H1 (cell line): ENCODE results near the gene SLC7A6OS.

Experiments used
- CHD7 ChIP-seq: fragments of 300-600 bp; sonication (generic); IDR thresholded peaks from 2 replicates; pipeline ENCODE4 v1.7.1; 2012; ENCODE audit warnings: low read length, moderate library complexity, mild to moderate bottlenecking, inconsistent platforms; ENCODE audit not compliant: insufficient replicate concordance
- EZH2 ChIP-seq: fragments of 200-600 bp; sonication (generic); IDR thresholded peaks from 2 replicates; pipeline ENCODE4 v1.7.1; 2012; ENCODE audit warnings: low read depth, mild to moderate bottlenecking, moderate library complexity, low read length, inconsistent platforms; ENCODE audit not compliant: severe bottlenecking
- GTF2F1 ChIP-seq: IDR thresholded peaks from 2 replicates; pipeline ENCODE4 v1.6.1; 2012; ENCODE audit warnings: low read depth, low read length, improper control_type of control experiment, borderline replicate concordance
- SP1 ChIP-seq: IDR thresholded peaks from 2 replicates; pipeline ENCODE4 v1.6.1; 2011; ENCODE audit warnings: low read depth, low read length
- SUZ12 ChIP-seq: fragments of 200-600 bp; sonication (generic); IDR thresholded peaks from 2 replicates; pipeline ENCODE4 v1.6.1; 2012; ENCODE audit warnings: mild to moderate bottlenecking, inconsistent platforms, low read length, moderate library complexity, mixed read lengths
- TBP ChIP-seq: IDR thresholded peaks from 2 replicates; pipeline ENCODE4 v1.6.1; 2011; ENCODE audit warnings: low read depth, low read length, improper control_type of control experiment
- TF ChIP-seq, protein P1 (sequence below), 3 experiments: IDR thresholded peaks; 1 replicate in 2 of 3; 2 replicates in 1 of 3; pipeline versions ENCODE4 v1.5.1 to v1.6.1; 2011; ENCODE audit warnings: low read length in 3 of 3, mild to moderate bottlenecking in 3 of 3, inconsistent platforms in 2 of 3, low read depth in 1 of 3, moderate library complexity in 1 of 3; ENCODE audit not compliant: insufficient read depth in 1 of 3; ENCODE audit errors: control extremely low read depth in 1 of 3

DNA sequence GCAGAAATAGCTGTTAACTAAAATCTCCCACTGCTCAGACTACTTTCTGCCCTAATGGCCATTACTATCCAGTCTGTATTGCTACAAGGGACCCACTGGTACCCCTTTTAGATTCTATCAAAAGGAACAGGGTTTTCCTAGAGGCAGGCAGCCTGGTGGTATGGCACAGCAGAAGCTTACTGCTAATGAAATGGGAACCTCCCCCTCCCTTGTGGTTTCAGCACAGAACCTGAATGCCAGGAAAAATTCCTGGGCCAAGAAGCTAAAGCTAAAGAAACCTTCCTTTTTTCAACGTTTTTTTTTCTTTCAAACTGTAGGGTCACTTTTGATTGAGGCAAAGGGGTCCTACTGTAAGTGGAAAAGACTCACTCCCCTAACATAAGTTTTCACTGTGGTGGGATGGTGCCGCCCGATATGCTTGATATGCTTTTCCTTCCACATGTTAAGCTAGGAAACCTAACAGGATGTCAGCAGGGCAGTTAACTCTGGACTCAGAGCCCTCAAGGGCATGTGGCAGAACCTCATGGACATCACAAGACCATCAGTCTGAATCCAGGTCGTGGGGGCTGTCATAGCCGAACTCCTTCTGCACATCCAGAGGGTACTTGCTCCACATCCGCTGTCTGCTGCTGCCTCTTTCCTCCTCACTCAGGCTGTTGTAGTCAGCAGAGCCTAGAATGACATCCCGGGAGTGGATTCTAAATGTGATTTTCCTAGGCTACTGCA lies 9.8 kb downstream of the SLC7A6OS start:
- TF ChIP-seq GTF2F1, result no peak
- TF ChIP-seq CHD7, result no peak
- TF ChIP-seq EZH2, result no peak
- TF ChIP-seq, protein P1, sequence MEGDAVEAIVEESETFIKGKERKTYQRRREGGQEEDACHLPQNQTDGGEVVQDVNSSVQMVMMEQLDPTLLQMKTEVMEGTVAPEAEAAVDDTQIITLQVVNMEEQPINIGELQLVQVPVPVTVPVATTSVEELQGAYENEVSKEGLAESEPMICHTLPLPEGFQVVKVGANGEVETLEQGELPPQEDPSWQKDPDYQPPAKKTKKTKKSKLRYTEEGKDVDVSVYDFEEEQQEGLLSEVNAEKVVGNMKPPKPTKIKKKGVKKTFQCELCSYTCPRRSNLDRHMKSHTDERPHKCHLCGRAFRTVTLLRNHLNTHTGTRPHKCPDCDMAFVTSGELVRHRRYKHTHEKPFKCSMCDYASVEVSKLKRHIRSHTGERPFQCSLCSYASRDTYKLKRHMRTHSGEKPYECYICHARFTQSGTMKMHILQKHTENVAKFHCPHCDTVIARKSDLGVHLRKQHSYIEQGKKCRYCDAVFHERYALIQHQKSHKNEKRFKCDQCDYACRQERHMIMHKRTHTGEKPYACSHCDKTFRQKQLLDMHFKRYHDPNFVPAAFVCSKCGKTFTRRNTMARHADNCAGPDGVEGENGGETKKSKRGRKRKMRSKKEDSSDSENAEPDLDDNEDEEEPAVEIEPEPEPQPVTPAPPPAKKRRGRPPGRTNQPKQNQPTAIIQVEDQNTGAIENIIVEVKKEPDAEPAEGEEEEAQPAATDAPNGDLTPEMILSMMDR (IDR thresholded peaks at IDR 0.05; ENCODE audit: control extremely low read depth in 1 of 3, insufficient read depth in 1 of 3, low read depth in 1 of 3, low read length in 3 of 3), result no peak
- TF ChIP-seq SP1, result no peak
- TF ChIP-seq TBP, result no peak
- TF ChIP-seq SUZ12, result no peak
